Ascending aorta (tissue), 2 donors: ENCODE measurements around the gene VPS16. TPM values are rescaled to one million over a fixed set of nuclear protein-coding genes. Genes with fewer than 3 reads are reported as not detected.

Experiments used
- DNase-seq, 2 donors: peaks; one replicate each; pipeline ENCODE4 v3.0.0-alpha.2; 2019; ENCODE audit warnings: low spot score in 2 of 2
- H3K27ac ChIP-seq, 2 donors: fragments of 200-600 bp; sonication (generic); one replicate each; pipeline ENCODE4 v1.5.1; 2016 to 2017; ENCODE audit warnings: mild to moderate bottlenecking in 1 of 2
- H3K27me3 ChIP-seq: fragments of 200-600 bp; sonication (generic); one replicate; pipeline ENCODE4 v1.5.1; 2017
- H3K36me3 ChIP-seq, 2 donors: fragments of 200-600 bp; sonication (generic); one replicate each; pipeline ENCODE4 v1.5.1; 2016
- H3K4me1 ChIP-seq, 2 donors: fragments of 200-600 bp; sonication (generic); one replicate each; pipeline ENCODE4 v1.5.1; 2016 to 2017; ENCODE audit warnings: mild to moderate bottlenecking in 1 of 2
- H3K4me3 ChIP-seq, 2 donors: fragments of 200-600 bp; sonication (generic); one replicate each; pipeline ENCODE4 v1.5.1; 2016 to 2017; ENCODE audit warnings: mild to moderate bottlenecking in 1 of 2
- H3K9me3 ChIP-seq, 2 donors: fragments of 200-600 bp; sonication (generic); one replicate each; pipeline ENCODE4 v1.5.1; 2016
- intact Hi-C: fragments of 100-400 bp; cut with DNase I; formaldehyde crosslinking; loops from one replicate; pipeline ENCODE4 v1.15.1; 2023
- total RNA-seq: library from RNA; depleted of rRNA; stranded (reverse); fragments of >200 nt; gene quantifications from one replicate; pipeline ENCODE4 v1.1.0, GENCODE V29; 2016
- TF ChIP-seq, protein P1 (sequence below), 3 experiments: fragments of 200-600 bp in 2 of 3; fragments of 450-650 bp in 1 of 3; sonication (generic) in 2 of 3; IDR thresholded peaks; one replicate each; pipeline ENCODE4 v1.5.1; 2016 to 2019; ENCODE audit warnings: antibody characterized with exemption in 3 of 3, mild to moderate bottlenecking in 1 of 3, moderate library complexity in 1 of 3

The VPS16 gene
- total RNA-seq, 1 donor from 2014 or later: 61.1 TPM

DNA sequence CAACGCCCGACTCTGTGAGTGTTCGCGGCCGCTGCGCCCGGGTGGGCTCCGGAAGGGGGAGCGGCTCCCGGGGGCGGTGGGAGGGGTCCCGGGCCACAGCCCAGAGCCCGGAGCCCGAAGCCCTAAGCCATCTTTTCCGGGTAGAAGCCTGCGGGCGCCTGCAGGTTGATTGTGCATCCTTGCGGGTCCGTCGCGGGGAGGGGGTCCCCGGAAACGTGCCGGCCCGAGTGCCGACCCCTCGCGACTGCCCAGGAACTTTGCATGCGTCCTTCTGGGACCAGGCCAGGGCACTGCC lies 33.1 kb downstream of the VPS16 start:
- H3K27me3 ChIP-seq: no peaks in the 10 kb centered on the region
- no peaks in the 10 kb centered on the region for H3K36me3 ChIP-seq
- peaks cover 4 to 8% of the 10 kb centered on the region in 2 donors for H3K4me1 ChIP-seq
- peak overlapping the region; percentile 81 to 96 for H3K4me3 ChIP-seq
- no peak for DNase-seq
- TF ChIP-seq, protein P1, sequence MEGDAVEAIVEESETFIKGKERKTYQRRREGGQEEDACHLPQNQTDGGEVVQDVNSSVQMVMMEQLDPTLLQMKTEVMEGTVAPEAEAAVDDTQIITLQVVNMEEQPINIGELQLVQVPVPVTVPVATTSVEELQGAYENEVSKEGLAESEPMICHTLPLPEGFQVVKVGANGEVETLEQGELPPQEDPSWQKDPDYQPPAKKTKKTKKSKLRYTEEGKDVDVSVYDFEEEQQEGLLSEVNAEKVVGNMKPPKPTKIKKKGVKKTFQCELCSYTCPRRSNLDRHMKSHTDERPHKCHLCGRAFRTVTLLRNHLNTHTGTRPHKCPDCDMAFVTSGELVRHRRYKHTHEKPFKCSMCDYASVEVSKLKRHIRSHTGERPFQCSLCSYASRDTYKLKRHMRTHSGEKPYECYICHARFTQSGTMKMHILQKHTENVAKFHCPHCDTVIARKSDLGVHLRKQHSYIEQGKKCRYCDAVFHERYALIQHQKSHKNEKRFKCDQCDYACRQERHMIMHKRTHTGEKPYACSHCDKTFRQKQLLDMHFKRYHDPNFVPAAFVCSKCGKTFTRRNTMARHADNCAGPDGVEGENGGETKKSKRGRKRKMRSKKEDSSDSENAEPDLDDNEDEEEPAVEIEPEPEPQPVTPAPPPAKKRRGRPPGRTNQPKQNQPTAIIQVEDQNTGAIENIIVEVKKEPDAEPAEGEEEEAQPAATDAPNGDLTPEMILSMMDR (IDR thresholded peaks at IDR 0.05): no peak
- peak overlapping the region; percentile 62 to 66 for H3K27ac ChIP-seq
- intact Hi-C loops: loop anchor here (1.0 to 10.0 kb wide), 7 partner anchors 33 to 534 kb away; partner anchors contain the start of genes DNAAF9, EBF4, LZTS3 and NOP56
- no peaks in the 10 kb centered on the region for H3K9me3 ChIP-seq

DNA sequence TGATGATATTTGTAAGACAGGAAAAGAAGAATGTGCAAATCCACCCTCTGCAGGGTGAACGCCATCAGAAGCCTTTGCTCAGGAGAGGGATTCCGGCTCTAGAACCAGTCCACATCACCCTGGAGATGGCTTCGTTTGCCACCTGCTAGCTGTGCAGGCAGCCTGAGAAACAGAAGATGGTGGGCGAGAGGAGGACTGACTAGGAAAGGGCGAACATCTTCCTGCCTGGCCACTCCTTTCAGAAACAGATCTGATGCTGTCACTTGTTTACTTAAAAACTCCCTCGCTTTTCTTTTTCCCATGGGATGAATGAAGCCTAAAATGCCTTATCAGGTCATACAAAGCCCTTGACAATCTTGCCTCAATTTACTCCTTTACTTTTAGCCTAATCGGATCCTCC lies 33.9 kb downstream of the VPS16 start:
- H3K27me3 ChIP-seq: no peaks in the 10 kb centered on the region
- peaks cover 4 to 10% of the 10 kb centered on the region in 2 donors for H3K4me1 ChIP-seq
- no peak overlapping the region for H3K27ac ChIP-seq
- H3K9me3 ChIP-seq: no peaks in the 10 kb centered on the region
- TF ChIP-seq, protein P1 (IDR thresholded peaks at IDR 0.05): no peak
- no peaks in the 10 kb centered on the region for H3K36me3 ChIP-seq
- no peak for DNase-seq
- peak overlapping the region; percentile 81 to 96 for H3K4me3 ChIP-seq
- intact Hi-C loops: loop anchor here (5.0 to 10.0 kb wide), 5 partner anchors 180 to 533 kb away; partner anchors contain the start of genes DNAAF9, EBF4, LZTS3 and NOP56

DNA sequence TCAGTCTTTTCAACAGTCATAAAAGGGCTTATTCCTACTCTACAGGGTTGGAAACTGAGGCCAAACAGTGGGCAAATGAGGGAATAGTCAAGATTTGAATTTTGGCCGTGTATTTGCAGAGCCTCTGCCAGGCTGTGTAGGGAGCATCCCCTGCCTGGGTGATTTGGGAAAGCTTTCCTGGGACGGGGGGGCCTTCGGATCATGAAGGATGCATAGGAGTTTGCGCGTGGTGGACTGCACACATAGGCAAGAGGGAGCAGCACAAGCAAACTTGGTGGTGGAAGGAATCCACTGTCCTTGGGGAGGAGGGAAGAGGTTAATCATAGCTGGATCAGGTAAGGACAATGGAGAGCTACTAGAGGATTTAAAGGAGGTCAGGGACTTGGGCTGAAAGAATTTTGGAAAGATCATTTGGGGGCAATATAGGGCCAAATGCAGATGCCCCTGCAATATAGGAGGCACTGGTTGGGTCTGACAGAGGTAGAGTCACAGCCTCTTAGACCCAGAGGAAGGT lies 35.2 kb downstream of the VPS16 start:
- DNase-seq: no peak
- intact Hi-C loops: loop anchor here (10.0 kb wide), 2 partner anchors 181 to 299 kb away; partner anchors contain the start of genes EBF4 and LZTS3
- Histone ChIP-seq H3K4me3 (no peak overlapping the region), H3K27ac (no peak overlapping the region), H3K36me3 (no peaks in the 10 kb centered on the region), H3K9me3 (no peaks in the 10 kb centered on the region), H3K4me1 (peaks cover 4 to 10% of the 10 kb centered on the region in 2 donors), H3K27me3 (no peaks in the 10 kb centered on the region)
- TF ChIP-seq, protein P1 (IDR thresholded peaks at IDR 0.05): no peak

DNA sequence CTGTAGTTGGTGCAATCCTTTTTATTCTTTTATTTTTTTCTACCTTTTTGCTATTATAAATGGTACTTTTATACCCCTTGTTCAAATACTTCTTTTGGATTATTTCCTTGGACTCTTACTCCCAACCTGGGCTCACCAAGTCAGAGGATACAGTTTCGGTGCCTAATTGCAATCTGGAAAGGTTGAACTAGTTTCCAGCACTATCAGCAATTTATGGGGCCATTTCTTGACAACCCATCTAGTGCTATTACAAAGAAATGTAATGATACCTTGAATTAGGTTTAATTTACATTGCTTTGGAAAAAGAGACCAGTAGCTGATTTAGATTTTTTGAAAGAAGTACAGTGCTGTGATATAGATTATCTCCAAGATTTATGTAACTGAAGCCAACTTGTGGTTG lies 38.0 kb downstream of the VPS16 start:
- H3K36me3 ChIP-seq: no peaks in the 10 kb centered on the region
- H3K4me1 ChIP-seq: peaks cover 0 to 7% of the 10 kb centered on the region in 2 donors
- H3K4me3 ChIP-seq: no peak overlapping the region
- intact Hi-C loops: loop anchor here (10.0 kb wide), 2 partner anchors 184 to 296 kb away; partner anchors contain the start of genes EBF4 and LZTS3
- DNase-seq: no peak
- H3K27me3 ChIP-seq: no peaks in the 10 kb centered on the region
- TF ChIP-seq, protein P1 (IDR thresholded peaks at IDR 0.05): no peak
- no peaks in the 10 kb centered on the region for H3K9me3 ChIP-seq
- H3K27ac ChIP-seq: no peak overlapping the region

DNA sequence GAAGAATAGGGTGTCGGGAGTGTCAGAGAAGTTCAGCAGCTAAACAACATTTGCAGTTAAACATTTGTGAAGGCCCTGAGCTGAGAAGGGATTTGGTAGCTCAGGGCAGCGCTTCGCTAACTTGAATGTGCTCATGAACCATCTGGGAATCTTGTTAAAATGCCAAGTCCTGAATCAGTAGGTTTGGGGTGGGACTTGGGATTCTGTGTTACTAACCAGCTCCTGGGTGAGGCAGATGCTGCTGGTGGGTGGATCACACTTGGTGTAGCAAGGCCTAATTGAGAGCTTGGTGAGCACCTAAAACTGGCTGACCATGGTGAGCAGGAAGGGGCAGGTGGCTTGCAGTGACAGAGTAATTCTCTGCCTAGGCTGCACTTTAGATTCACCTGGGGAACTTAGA lies 38.6 kb downstream of the VPS16 start:
- TF ChIP-seq, protein P1 (IDR thresholded peaks at IDR 0.05): no peak
- no peak overlapping the region for H3K4me3 ChIP-seq
- H3K27ac ChIP-seq: no peak overlapping the region
- H3K9me3 ChIP-seq: no peaks in the 10 kb centered on the region
- no peaks in the 10 kb centered on the region for H3K27me3 ChIP-seq
- no peak for DNase-seq
- intact Hi-C loops: loop anchor here (10.0 kb wide), 2 partner anchors 184 to 296 kb away; partner anchors contain the start of genes EBF4 and LZTS3
- no peaks in the 10 kb centered on the region for H3K36me3 ChIP-seq
- H3K4me1 ChIP-seq: peaks cover 0 to 7% of the 10 kb centered on the region in 2 donors
